CD4-positive, alpha-beta T cell (primary cell): ENCODE measurements around the gene TIGD3. TPM values are rescaled to one million over a fixed set of nuclear protein-coding genes. Genes with fewer than 3 reads are reported as not detected.

ENCODE experiments used
- ATAC-seq: fragments of 200-7000 bp; cut with Tn5 transposase; one replicate; pipeline ENCODE4 v1.10.0; 2022; ENCODE audit warnings: mild to moderate bottlenecking; ENCODE audit not compliant: poor library complexity
- CTCF ChIA-PET: fragments of 350-600 bp; sonication (Branson Sonifier 250); formaldehyde crosslinking; loops from one replicate; lab custom pipeline; 2021; ENCODE audit warnings: antibody characterized with exemption, inconsistent platforms; lab: Charles Lee
- POLR2A ChIA-PET: fragments of 350-600 bp; sonication (Branson Sonifier 250); formaldehyde crosslinking; loops from one replicate; lab custom pipeline; 2021; ENCODE audit warnings: antibody characterized with exemption, inconsistent platforms; lab: Charles Lee
- DNase-seq, 14 experiments: peaks; one replicate each; pipeline ENCODE4 v3.0.0-alpha.2; 2013 to 2020; ENCODE audit warnings: mixed read lengths in 2 of 14
- H3K27ac ChIP-seq, 2 donors: one replicate each; pipeline versions ENCODE4 v1.5.1 to v1.7.0; 2013; ENCODE audit warnings: low read length in 2 of 2, low read depth in 1 of 2, mild to moderate bottlenecking in 1 of 2
- H3K27me3 ChIP-seq, 2 experiments: 1 replicate in 1 of 2; 2 replicates in 1 of 2; pipeline versions ENCODE4 v1.6.1 to v1.7.0; 2013; ENCODE audit warnings: low read length in 2 of 2, control low read depth in 1 of 2, mild to moderate bottlenecking in 1 of 2, moderate library complexity in 1 of 2; ENCODE audit not compliant: insufficient read depth in 2 of 2, control insufficient read depth in 1 of 2
- H3K36me3 ChIP-seq: one replicate; pipeline ENCODE4 v1.6.1; 2013; ENCODE audit warnings: low read length, control low read depth; ENCODE audit not compliant: insufficient read depth
- H3K4me1 ChIP-seq: one replicate; pipeline ENCODE4 v1.6.1; 2013; ENCODE audit warnings: low read length, control low read depth; ENCODE audit not compliant: insufficient read depth
- H3K4me3 ChIP-seq: one replicate; pipeline ENCODE4 v1.5.1; 2013; ENCODE audit warnings: mild to moderate bottlenecking, low read length, moderate library complexity
- H3K9me3 ChIP-seq, 2 experiments: 1 replicate in 1 of 2; 2 replicates in 1 of 2; pipeline versions ENCODE4 v1.6.1 to v1.7.0; 2013; ENCODE audit warnings: low read length in 2 of 2, mild to moderate bottlenecking in 2 of 2, control low read depth in 1 of 2, moderate library complexity in 1 of 2; ENCODE audit not compliant: control insufficient read depth in 1 of 2, insufficient read depth in 1 of 2
- H3K27ac Mint-ChIP-seq: one replicate; pipeline ENCODE4 v1.8.0; 2020; ENCODE audit warnings: mixed read lengths
- H3K27me3 Mint-ChIP-seq: one replicate; pipeline ENCODE4 v1.8.0; 2021; ENCODE audit warnings: mixed read lengths
- H3K36me3 Mint-ChIP-seq: one replicate; pipeline ENCODE4 v1.8.0; 2021; ENCODE audit warnings: low read depth, mixed read lengths
- H3K4me1 Mint-ChIP-seq: one replicate; pipeline ENCODE4 v1.8.0; 2021; ENCODE audit warnings: low read depth, mixed read lengths
- H3K4me3 Mint-ChIP-seq: one replicate; pipeline ENCODE4 v1.8.0; 2020; ENCODE audit warnings: mild to moderate bottlenecking, mixed read lengths
- H3K9me3 Mint-ChIP-seq: one replicate; pipeline ENCODE4 v1.8.0; 2020; ENCODE audit warnings: mixed read lengths
- intact Hi-C, 2 experiments: fragments of 100-400 bp; cut with DNase I in 1 of 2; cut with micrococcal nuclease in 1 of 2; formaldehyde crosslinking; loops; one replicate each; pipeline versions ENCODE4 v1.15.1 to v1.9.0; 2023 to 2025; cut with DNase I, micrococcal nuclease
- total RNA-seq, 174 experiments: library from RNA in 2 of 174; stranded (reverse) in 2 of 174; gene quantifications; one replicate each; pipeline ENCODE4 v1.2.3 and lab custom pipeline; 2021 to 2026
- TF ChIP-seq, protein P1 (sequence below): fragments of 200-600 bp; IDR thresholded peaks from one replicate; pipeline ENCODE4 v1.8.0; 2022; ENCODE audit warnings: antibody characterized with exemption, mild to moderate bottlenecking

The TIGD3 gene
- total RNA-seq, 2 experiments from 2014 or later: 0.73 to 0.85 TPM

DNA sequence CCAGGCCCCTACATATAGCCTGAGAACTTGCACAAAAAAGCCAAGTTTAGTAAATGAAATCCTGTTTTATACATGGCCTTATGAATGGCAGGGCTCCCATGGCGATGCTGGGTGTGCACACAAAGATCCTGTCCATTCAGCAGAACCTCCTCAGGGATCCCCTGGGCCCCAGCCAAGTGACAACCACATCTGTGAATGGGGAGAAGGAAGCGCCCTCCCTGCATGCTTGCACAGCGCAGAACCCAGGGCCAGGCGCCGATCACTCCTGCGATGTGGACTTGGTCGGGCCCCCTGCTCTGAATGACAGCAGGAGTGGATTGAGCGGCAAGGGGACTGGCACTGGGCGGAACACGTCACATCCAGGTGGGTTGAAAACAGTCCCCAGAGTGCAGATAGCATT, 44.3 kb upstream of the TIGD3 start:
- H3K9me3 Mint-ChIP-seq: no peaks in the 10 kb centered on the region
- DNase-seq (no peak), ATAC-seq (no peak)
- H3K27me3 ChIP-seq: peaks cover 0 to 2% of the 10 kb centered on the region in 2 experiments
- H3K27ac Mint-ChIP-seq: no peak overlapping the region
- TF ChIP-seq, protein P1, sequence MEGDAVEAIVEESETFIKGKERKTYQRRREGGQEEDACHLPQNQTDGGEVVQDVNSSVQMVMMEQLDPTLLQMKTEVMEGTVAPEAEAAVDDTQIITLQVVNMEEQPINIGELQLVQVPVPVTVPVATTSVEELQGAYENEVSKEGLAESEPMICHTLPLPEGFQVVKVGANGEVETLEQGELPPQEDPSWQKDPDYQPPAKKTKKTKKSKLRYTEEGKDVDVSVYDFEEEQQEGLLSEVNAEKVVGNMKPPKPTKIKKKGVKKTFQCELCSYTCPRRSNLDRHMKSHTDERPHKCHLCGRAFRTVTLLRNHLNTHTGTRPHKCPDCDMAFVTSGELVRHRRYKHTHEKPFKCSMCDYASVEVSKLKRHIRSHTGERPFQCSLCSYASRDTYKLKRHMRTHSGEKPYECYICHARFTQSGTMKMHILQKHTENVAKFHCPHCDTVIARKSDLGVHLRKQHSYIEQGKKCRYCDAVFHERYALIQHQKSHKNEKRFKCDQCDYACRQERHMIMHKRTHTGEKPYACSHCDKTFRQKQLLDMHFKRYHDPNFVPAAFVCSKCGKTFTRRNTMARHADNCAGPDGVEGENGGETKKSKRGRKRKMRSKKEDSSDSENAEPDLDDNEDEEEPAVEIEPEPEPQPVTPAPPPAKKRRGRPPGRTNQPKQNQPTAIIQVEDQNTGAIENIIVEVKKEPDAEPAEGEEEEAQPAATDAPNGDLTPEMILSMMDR: no peak
- intact Hi-C loops: loop anchor here (5.0 to 10.0 kb wide), 2 partner anchors 295 to 298 kb away; partner anchors contain the start of gene ARL2 (in 2 of the 2)
- H3K4me1 Mint-ChIP-seq: peaks cover 7% of the 10 kb centered on the region
- H3K27ac ChIP-seq: no peak overlapping the region
- CTCF ChIA-PET: no interaction called here
- H3K4me3 ChIP-seq: no peak overlapping the region
- POLR2A ChIA-PET: no interaction called here
- H3K4me1 ChIP-seq: peaks cover 12% of the 10 kb centered on the region
- H3K27me3 Mint-ChIP-seq: no peaks in the 10 kb centered on the region
- no peak overlapping the region for H3K4me3 Mint-ChIP-seq
- no peaks in the 10 kb centered on the region for H3K9me3 ChIP-seq
- no peaks in the 10 kb centered on the region for H3K36me3 ChIP-seq
- H3K36me3 Mint-ChIP-seq: no peaks in the 10 kb centered on the region

DNA sequence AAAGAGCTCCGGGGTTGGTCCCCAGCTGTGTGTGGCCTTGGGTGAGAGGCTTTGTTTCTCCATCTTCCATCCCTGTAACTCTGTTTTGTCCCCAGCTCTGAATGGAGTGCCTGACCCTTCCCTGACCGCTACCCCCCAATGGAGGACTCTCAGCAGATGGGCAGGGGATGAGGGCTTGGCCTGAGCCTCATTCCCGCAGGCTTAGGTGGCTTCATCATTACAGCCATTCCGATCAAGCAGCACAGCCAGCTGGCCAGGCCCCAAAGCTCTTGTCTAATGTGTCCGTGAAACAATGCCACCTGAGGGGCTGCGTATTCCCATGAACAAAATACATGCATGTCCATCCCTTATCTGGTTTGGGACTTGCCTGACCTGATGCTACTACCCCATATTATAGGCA, 43.8 kb upstream of the TIGD3 start:
- H3K9me3 ChIP-seq: no peaks in the 10 kb centered on the region
- no peak overlapping the region for H3K4me3 ChIP-seq
- intact Hi-C loops: loop anchor here (5.0 to 10.0 kb wide), 2 partner anchors 296 to 298 kb away; partner anchors contain the start of gene ARL2 (in 2 of the 2)
- no peak for ATAC-seq
- peaks cover 8% of the 10 kb centered on the region for H3K4me1 Mint-ChIP-seq
- TF ChIP-seq, protein P1: no peak
- POLR2A ChIA-PET: no interaction called here
- no peaks in the 10 kb centered on the region for H3K36me3 ChIP-seq
- H3K9me3 Mint-ChIP-seq: no peaks in the 10 kb centered on the region
- H3K27ac Mint-ChIP-seq: no peak overlapping the region
- H3K27me3 ChIP-seq: peaks cover 0 to 2% of the 10 kb centered on the region in 2 experiments
- H3K4me3 Mint-ChIP-seq: no peak overlapping the region
- no peaks in the 10 kb centered on the region for H3K27me3 Mint-ChIP-seq
- peaks cover 17% of the 10 kb centered on the region for H3K4me1 ChIP-seq
- H3K36me3 Mint-ChIP-seq: no peaks in the 10 kb centered on the region
- H3K27ac ChIP-seq: no peak overlapping the region
- CTCF ChIA-PET: interaction anchor here (1.0 to 1.2 kb wide), 2 partner anchors 22 to 200 kb away, joined by 3 read pairs; no protein-coding TSS in a partner anchor
- no peak for DNase-seq

DNA sequence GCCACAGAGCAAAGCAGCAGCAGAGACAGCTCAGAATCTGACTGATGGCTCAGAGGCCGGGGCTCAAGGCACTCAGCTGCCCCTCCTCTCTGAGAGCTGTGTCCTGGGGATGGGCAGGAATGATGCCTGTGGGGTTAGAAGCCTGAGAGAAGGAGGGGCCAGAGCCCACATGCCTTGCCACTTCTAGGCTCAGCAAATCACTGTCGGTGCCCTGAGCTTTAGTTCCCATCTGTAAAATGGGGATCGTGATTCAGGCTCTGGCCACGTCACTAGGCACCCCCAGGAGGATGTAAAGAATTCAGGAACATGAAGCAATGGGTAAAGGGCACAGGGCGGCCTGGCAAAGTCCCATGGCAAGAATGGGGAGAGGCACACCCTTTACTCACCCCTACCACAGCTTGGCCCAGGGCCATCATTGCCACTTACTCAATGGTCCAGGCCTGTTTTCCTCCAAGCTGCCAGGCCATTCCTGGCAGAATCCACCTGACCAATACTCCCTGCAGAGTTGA, 43.3 kb upstream of the TIGD3 start:
- H3K27me3 Mint-ChIP-seq: no peaks in the 10 kb centered on the region
- no peak overlapping the region for H3K27ac ChIP-seq
- no peaks in the 10 kb centered on the region for H3K9me3 Mint-ChIP-seq
- ATAC-seq (no peak), DNase-seq (peak in 1 of 14 experiments; percentile 37)
- TF ChIP-seq, protein P1: no peak
- no peak overlapping the region for H3K4me3 ChIP-seq
- no peaks in the 10 kb centered on the region for H3K9me3 ChIP-seq
- no peaks in the 10 kb centered on the region for H3K36me3 Mint-ChIP-seq
- POLR2A ChIA-PET: no interaction called here
- CTCF ChIA-PET: interaction anchor here (0.7 to 1.2 kb wide), 3 partner anchors 21 to 1127 kb away, joined by 3 read pairs; partner anchors contain the start of gene MRPL11
- peaks cover 21% of the 10 kb centered on the region for H3K4me1 ChIP-seq
- peaks cover 0 to 2% of the 10 kb centered on the region in 2 experiments for H3K27me3 ChIP-seq
- peaks cover 12% of the 10 kb centered on the region for H3K4me1 Mint-ChIP-seq
- H3K27ac Mint-ChIP-seq: no peak overlapping the region
- intact Hi-C loops: loop anchor here (5.0 to 10.0 kb wide), 2 partner anchors 296 to 299 kb away; partner anchors contain the start of gene ARL2 (in 2 of the 2)
- H3K36me3 ChIP-seq: no peaks in the 10 kb centered on the region
- no peak overlapping the region for H3K4me3 Mint-ChIP-seq
